Measurements from ENCODE around the gene CSNK1E.

Gene CSNK1E

DNA sequence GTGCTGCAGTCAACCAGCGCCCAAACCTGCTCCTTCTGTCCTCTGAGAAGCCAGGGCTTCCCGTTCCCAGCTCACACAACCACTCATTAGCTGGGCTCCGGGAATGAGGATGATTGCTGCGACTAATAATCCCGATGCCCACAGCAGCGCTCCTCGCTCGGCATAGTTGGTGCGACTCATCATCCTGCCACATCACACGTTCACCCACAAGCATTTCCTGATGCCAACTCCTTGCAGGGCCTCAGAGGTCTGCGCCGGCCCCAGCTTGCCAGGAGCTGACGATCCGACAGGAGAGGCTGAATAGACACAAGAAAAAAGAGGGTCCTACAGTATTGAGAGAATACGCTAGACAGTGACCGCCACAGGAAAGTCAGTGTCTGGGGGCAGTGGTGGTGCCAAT is 10.6 kb upstream of the CSNK1E start:
- DNase-seq: no peak

DNA sequence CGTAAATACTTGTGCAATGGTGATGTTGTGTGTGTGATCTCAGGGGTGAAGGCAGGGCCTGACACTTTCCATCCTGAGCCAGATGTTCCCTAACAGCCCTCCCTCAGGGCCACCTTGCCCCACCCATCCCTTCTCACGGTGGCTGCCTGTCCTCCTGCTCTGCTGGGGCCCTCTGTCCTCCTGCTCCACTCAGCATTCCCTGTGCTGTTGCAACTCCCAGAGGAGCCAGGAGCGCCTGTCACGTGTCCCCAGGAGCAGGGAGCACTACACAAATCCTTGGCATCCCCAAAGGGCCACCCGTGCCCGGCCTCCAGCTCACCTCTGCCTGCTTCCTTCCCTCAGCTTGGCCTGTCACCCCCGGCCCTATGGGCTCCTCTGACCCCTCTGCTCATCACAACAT is 10.2 kb upstream of the CSNK1E start:
- DNase-seq: no peak

DNA sequence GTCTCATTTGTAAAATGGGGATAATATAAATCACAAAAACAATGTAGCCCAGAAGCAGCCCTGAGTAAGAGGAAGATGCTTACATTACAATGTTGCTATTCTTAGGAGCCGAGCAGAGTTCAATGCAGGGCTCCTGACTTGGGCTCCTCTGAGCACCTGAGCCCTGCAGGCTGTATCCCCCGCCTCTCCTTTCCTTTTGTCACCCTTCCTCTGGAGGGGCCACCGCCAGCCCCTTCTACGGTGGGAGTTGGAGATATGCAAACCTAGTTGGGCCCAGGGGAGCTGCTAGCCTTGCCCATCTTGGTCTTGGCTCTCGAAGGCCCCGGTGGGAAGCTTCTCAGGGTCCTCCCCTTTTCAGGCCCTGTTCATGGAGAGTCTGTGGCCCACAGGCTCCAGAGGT is 8.4 kb upstream of the CSNK1E start:
- DNase-seq: no peak

DNA sequence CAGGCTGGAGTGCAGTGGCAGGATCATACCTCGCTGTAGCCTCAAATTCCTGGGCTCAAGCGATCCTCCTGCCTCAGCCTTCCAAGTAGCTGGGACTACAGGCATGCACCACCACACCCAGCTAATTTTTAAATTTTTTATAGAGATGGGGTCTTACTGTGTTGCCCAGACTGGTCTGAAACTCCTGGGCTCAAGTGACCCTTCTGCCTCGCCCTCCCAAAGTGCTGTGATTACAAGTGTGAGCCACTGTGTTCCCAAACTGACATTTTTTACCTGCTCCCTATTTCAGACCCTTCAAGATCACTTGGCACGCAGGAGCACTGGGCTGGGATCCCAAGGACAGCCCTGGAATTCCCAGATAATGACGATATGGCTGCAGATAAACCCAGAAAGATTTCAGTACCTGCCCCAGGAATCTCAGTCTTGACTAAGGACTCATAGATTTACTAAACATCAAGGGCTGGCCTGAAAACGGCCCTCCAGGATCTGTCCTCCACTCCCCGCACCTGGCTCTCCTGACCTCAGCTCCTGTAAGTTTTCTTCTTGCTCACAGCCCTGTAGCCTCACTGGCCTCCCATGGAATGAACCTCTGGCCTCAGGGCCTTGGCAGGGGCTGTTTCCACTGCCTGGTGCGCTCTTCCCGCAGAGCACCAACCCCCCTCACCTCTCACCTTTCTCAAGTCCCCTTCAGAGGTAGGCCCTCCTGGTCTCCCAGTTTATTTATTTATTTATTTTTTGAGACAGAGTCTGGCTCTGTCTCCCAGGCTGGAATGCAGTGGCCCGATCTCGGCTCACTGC is 3.6 kb upstream of the CSNK1E start:
- DNase-seq: no peak

GRCh38 chr22:38318792-38319773 is 1.9 kb upstream of the CSNK1E start:
- no peak for DNase-seq

DNA sequence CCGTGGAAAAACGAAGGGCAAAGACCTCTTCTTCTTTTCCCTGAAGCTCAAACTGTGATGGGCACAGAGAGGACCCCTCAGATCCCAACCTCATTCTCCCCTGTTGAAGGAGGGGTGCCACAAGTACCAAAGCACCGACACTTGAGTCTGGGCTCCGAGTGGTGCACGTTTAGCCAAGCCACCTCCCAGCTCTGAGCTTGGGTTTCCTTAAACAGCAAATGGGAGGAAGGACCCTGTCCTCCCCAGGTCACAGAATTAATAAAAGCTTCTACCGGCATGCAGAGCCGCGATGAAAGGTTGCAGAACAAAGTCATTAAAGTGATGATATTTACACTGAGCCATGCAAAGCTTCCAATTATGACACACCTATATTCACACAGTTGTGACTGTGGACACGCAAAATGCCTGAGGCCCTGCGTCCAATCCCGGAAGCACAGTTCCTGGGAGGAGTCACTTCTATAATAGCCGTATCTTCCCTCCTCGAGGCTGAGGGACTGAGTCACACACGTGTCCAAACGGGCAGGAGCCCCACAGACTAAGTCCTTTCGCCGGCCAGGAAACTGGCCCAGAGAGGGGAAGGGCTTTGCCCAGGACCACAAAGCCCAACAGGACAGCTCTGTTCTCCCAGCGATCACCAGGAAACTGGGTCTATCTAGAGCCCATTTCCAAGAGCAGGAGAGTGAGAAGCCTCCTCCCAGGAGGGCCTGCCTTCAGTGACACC is 922 bp upstream of the CSNK1E start:
- DNase-seq: no peak

DNA sequence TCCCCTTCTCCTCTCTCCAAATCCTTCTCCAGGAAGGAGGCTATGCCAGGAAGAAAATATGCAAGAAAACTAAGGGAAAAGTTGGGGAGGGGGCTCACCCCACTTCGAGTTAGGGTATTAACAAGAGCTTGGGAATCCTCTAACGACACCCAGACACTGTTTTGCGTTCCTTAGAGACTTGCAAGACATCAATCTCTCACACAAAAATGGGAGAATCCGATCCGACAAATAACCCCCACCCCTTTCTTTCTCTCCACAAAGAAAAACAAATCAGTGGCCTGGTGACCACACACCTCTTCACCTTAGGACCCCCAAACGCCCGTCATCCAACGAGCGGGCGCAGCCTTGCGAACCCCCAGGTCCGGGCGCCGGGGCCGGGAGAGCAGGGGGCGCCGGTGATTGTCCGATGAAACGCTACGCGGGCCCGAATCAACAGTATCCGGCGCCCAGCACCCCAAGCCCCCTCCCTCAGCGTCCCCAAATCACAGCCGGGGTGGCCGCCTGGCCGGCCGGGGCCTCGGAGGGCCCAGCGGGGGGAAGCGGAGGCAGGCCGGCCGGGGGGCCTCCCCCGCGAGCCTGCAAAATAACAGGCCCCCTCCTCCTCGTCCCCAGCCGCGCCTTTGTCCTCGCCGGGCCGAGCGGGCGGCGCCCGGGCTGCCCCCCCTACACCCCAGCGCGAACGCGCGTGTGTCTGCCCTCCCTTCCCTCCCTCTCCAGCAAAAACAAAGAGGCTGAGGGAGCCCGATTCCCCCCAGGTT is 690 bp downstream of the CSNK1E start:
- DNase-seq: peak; percentile 58

DNA sequence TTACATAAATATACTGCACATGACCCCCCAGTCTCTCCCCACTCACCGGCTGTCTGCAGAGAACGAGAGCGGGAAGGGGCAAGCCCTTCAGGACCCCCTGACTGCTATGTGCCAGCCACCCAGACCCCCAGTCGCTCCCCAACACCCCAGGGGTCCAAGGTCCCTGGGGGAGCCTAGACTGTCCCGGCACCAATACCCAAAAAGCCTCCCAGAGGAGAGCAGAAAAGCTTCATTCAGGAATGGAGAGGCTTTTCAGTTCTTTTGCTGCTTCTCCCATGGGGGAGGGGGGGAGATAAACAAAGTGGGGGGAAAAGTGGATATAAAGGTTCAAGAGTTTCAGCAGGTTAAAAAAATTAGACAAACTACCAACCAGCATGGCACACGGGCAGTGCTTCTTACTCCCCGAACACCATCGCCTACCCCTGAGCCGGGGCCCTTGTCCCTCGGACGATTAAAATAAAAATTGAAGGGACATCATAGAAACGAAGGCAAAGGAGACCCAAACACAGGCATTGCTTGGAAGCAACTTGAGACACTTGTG is 1.3 kb downstream of the CSNK1E start:
- DNase-seq: peak; percentile 28

GRCh38 chr22:38314933-38315822 is 2.1 kb downstream of the CSNK1E start:
- DNase-seq: peak; percentile 78

DNA sequence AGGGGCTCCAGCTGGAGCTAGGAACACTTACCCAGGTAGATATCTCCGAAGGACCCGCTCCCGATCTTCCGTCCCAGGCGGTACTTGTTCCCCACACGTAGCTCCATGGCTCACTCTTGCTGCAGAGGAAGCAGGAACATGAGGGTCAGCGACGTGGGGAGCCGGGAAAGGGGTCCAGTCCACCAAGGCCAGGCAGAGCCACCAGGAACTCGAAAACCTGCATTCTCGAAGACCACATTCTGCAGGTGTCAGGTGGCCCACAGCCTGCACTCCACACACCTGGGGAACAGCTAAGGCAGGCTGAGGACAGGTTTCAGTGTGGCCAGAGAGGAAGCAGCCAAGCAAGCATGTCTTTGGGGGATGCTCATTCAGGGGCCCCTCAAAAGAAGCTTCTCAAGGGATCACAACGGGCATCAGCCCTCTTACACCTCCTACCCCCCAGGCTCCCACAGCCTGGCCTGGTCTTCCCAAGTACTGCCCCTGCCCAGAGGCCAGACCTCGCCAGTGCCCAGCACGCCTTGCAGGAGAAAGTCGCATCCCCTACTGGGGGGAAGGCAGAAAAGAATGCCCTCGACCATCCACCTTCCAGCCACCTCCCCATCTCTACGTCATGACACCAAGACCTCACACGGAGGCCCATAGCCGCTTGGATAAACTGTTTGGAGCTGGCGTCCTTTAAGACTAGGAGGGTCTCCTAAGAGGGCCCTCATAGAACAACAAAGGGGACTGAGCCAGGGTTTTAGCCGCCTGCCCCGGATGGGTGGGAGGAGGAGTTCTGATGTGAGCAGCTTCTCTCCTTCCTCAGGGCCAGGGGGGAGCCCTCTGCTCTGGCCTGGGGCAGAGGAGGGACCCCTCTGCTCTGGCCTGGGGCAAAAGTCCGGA is 2.9 kb downstream of the CSNK1E start:
- DNase-seq: peak; percentile 76

- DNase-seq: peak; percentile 44
These were observed 3.8 kb downstream of the CSNK1E start for GRCh38 chr22:38313384-38313955.

- no peak for DNase-seq
These were observed 4.9 kb downstream of the CSNK1E start for GRCh38 chr22:38312261-38312800.

- DNase-seq: no peak
These were observed 6.0 kb downstream of the CSNK1E start for GRCh38 chr22:38311323-38311620.

DNA sequence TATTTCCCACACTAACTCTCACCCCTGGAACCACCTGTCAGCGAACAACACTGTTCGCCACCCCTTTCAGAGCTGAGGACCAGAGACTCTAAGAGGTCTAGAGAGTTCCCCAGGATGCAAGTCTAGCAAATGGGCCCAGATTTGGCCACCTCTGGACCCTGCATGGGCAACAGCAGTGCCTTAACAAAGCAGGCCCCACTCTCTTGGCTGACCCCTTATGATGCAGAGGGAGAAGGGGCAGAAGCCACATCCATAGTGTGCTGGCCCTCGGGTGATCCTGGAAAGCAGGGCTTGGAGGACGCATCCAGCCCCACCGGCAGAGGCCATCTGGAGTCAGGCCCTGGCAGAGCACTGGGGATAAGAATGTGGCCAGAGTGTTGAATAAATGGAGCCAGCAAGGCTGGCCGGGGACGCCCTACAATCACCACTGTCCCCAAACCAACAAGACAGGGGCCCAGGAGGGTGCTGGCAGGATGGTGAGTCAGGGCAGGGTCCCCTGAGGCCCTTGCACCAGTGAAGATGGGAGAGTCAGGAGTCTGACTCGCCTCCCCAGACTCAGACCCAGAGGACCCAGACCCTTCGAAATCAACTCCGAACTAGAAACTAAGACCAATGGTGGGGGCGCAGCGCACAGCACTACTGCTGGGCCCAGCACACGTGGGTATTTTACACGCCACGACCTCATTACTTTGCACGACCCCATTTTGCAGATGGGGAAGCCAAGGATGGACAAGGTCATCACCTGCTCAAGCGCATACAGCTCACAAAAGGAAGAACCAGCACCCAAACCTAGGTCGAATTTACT is 6.5 kb downstream of the CSNK1E start:
- no peak for DNase-seq

DNA sequence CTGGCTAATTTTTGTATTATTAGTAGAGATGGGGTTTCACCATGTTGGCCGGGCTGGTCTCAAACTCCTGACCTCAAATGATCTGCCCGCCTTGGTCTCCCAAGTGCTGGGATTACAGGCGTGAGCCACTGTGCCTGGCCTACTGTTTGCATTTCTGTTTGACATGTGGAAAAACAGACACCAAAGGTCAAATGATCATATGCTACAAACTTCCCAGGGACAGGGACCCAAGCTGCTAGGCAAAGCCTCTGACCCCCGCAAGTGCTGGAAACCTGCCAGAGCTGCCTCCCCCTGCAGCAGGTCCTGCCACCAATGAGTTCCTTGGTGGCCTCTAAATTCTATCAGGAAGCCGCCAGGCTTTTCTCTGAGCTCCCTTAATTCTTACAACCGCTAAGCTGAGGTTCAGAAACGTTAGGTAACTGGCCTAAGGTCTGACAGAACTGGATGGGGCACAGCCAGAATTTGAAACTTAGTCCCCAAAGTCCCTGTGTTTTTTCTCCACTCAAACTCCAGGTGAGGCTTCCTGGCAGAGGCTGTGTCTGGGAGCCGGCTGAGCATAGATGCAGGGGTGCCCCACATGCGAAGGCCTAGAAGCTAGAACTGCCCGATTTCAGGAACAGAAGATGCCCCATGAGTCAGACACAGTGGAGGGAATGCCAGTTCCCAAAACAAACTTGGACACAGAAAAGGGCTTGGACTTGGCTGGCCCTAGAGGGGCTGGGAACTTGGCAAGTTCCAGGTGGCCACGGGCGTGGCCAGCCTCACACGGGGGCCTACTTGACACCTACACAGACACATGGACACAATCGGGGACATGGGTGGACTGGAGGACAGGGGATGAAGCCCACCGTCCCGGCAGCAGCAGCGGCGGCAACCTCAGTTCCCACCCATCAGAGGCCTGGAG is 7.4 kb downstream of the CSNK1E start:
- no peak for DNase-seq

DNA sequence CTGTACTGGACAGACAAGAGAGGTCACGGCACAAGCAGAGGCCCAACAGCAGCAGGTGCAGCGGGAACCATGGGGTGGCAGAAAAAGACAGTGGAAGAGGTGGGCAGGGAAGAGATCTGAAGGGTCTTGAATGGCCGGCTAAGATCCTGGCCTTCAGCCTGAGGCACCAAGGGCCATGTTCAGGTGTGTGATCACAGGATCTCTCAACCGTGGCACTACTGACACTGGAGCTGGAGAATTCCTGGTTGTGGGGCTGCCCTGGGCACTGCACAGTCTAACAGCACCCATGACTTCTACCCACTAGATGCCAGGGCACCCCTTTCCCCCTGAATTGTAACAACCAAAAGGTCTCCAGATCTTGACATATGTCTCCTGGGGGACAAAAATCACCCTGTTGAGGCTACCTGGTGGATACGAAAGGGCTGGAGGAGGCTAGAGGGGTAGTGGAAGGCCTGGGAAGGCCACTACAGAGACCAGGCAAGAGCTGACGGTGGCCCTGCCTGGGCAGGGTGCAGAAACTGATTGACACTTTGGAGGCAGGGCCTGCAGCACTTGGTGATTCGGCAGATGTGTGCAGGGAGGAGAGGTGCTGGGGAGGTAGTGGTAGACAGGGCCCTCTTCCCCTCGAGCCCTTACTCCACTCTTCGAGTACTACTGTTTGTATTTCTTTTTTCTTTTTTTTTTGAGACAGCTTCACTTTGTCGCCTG is 8.3 kb downstream of the CSNK1E start:
- no peak for DNase-seq

Data from RPMI8226 (cell line).